NCI-H2029 treated with DMSO at 0.1 percent for 48 hours (cell line): ENCODE results near the gene TTLL11.
A peak's percentile ranks its signal among the peaks of the same experiment; 100 is the strongest.

ENCODE experiments used
- DNase-seq: peaks from one replicate; lab custom pipeline; 2025; lab: John Stamatoyannopoulos, UW

The TTLL11 gene

GRCh38 chr9:121853617-121854395, 239.3 kb downstream of the TTLL11 start:
- no peak for DNase-seq

- DNase-seq: no peak
Measured at GRCh38 chr9:121852651-121853616, 240.2 kb downstream of the TTLL11 start.

- DNase-seq: no peak
Measured at GRCh38 chr9:121852241-121852640, 240.9 kb downstream of the TTLL11 start.

GRCh38 chr9:121851641-121852091, 241.4 kb downstream of the TTLL11 start:
- no peak for DNase-seq

- no peak for DNase-seq
Measured at GRCh38 chr9:121850366-121850765, 242.7 kb downstream of the TTLL11 start.

GRCh38 chr9:121849554-121849953, 243.6 kb downstream of the TTLL11 start:
- DNase-seq: no peak

- no peak for DNase-seq
Measured at GRCh38 chr9:121844562-121844961, 248.5 kb downstream of the TTLL11 start.

GRCh38 chr9:121844098-121844497, 249.0 kb downstream of the TTLL11 start:
- DNase-seq: peak; percentile 83

GRCh38 chr9:121842612-121842978, 250.5 kb downstream of the TTLL11 start:
- DNase-seq: no peak

- DNase-seq: no peak
Measured at GRCh38 chr9:121841771-121842611, 251.1 kb downstream of the TTLL11 start.

GRCh38 chr9:121840838-121841760, 252.0 kb downstream of the TTLL11 start:
- DNase-seq: no peak

- no peak for DNase-seq
Measured at GRCh38 chr9:121839726-121840500, 253.2 kb downstream of the TTLL11 start.

- DNase-seq: no peak
Measured at GRCh38 chr9:121838746-121839669, 254.1 kb downstream of the TTLL11 start.

GRCh38 chr9:121837113-121837961, 255.8 kb downstream of the TTLL11 start:
- no peak for DNase-seq

- no peak for DNase-seq
Measured at GRCh38 chr9:121836366-121836885, 256.7 kb downstream of the TTLL11 start.

GRCh38 chr9:121835587-121836365, 257.3 kb downstream of the TTLL11 start:
- no peak for DNase-seq

GRCh38 chr9:121833061-121833460, 260.0 kb downstream of the TTLL11 start:
- DNase-seq: no peak
